Lower lobe of right lung (tissue), 2 donors: ENCODE data around the gene HLA-DQA2. TPM values are rescaled to one million over a fixed set of nuclear protein-coding genes. Genes with fewer than 3 reads are reported as not detected.
"Not testable (repeated sequence)": the region's sequence is repeated elsewhere in the genome, so short reads cannot be mapped to it uniquely, and the experiment has no call there.

Experiments used
- ATAC-seq, 2 donors: fragments of 200-7000 bp; cut with Tn5 transposase; one replicate each; pipeline ENCODE4 v1.9.1; 2020 to 2022; ENCODE audit warnings: mild to moderate bottlenecking in 2 of 2, moderate library complexity in 2 of 2
- DNase-seq: peaks from one replicate; pipeline ENCODE4 v3.0.0-alpha.2; 2020
- H3K27ac ChIP-seq: fragments of 200-600 bp; one replicate; pipeline ENCODE4 v1.8.0; 2022
- H3K27me3 ChIP-seq: fragments of 200-600 bp; one replicate; pipeline ENCODE4 v1.8.0; 2022; ENCODE audit warnings: low read depth
- H3K36me3 ChIP-seq: fragments of 200-600 bp; one replicate; pipeline ENCODE4 v1.8.0; 2022; ENCODE audit warnings: mild to moderate bottlenecking
- H3K4me1 ChIP-seq: fragments of 200-600 bp; one replicate; pipeline ENCODE4 v1.8.0; 2022
- H3K4me3 ChIP-seq: fragments of 200-600 bp; one replicate; pipeline ENCODE4 v1.8.0; 2022; ENCODE audit warnings: mild to moderate bottlenecking
- H3K9me3 ChIP-seq: fragments of 200-600 bp; one replicate; pipeline ENCODE4 v1.8.0; 2022
- intact Hi-C: fragments of 100-400 bp; cut with DNase I; formaldehyde crosslinking; loops from one replicate; pipeline ENCODE4 v1.11.0; 2022
- total RNA-seq: library from RNA; stranded (reverse); fragmentation: NEBNext Ultra II Directional; extraction: Animal tissue kit (Norgen Biotek cat#: 25700); gene quantifications from one replicate; pipeline ENCODE4 v1.2.1, GENCODE V29; 2021
- TF ChIP-seq, protein P1 (sequence below): fragments of 200-600 bp; IDR thresholded peaks from one replicate; pipeline ENCODE4 v1.8.0; 2022; ENCODE audit warnings: antibody characterized with exemption, mild to moderate bottlenecking
- donor health status: DM: no; HTN: yes; CAD: no; lungs with severe emphysema.

HLA-DQA2 gene
- total RNA-seq, 1 donor from 2014 or later: 68.0 TPM

DNA sequence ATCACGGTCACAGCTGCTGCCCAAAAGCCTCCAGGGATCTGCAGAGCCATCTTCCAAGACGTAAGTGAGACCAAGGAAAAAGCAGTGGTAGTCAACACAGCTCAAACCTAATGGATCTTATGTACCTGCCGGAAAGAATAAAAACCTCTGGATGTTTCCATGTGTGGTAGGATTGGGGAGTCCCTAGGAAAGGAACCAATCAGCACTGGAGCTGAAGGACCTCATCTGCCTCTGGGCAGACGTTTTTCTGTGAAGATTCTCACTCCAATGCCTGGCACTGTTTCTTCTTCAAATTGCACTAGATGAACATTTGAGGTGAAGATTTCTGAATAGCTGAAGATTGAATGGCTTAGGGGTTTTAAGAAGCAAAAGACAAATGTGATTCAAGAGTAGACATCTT lies 22.2 kb downstream of the HLA-DQA2 start, which contains the start of gene HLA-DQB2:
TSS of gene HLA-DQB2 (minus strand) at position 112 of the 400 bp plus-strand sequence. CDS start at position 50, 62 bp downstream.
- intact Hi-C loops: no loop called here
- H3K27me3 ChIP-seq: peaks cover 11% of the 10 kb centered on the region
- DNase-seq: no peak
- TF ChIP-seq, protein P1, sequence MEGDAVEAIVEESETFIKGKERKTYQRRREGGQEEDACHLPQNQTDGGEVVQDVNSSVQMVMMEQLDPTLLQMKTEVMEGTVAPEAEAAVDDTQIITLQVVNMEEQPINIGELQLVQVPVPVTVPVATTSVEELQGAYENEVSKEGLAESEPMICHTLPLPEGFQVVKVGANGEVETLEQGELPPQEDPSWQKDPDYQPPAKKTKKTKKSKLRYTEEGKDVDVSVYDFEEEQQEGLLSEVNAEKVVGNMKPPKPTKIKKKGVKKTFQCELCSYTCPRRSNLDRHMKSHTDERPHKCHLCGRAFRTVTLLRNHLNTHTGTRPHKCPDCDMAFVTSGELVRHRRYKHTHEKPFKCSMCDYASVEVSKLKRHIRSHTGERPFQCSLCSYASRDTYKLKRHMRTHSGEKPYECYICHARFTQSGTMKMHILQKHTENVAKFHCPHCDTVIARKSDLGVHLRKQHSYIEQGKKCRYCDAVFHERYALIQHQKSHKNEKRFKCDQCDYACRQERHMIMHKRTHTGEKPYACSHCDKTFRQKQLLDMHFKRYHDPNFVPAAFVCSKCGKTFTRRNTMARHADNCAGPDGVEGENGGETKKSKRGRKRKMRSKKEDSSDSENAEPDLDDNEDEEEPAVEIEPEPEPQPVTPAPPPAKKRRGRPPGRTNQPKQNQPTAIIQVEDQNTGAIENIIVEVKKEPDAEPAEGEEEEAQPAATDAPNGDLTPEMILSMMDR: no peak
- H3K4me1 ChIP-seq: peaks cover 5% of the 10 kb centered on the region
- no peaks in the 10 kb centered on the region for H3K36me3 ChIP-seq
- no peak within 1 kb of the TSS for H3K4me3 ChIP-seq
- H3K27ac ChIP-seq: no peak within 1 kb of the TSS
- H3K9me3 ChIP-seq: no peaks in the 10 kb centered on the region
- no peak for ATAC-seq

DNA sequence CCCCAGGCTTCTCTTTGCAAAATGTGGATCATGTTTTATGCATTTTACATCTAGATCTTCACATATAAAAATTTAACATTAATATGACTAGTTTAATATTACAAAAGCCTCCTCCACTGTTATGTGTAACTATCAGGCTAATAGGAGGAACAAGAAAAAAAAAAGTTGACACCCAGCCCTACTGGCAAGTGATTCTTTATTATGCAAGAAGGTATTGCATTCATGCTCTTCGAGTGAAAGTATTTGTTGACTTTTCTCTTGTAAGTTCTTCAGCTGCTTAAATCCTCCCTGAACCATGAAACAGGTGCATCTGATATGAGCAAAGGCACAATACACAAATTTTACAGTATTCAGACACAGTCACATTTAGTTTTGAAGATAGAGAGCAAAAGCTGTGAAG lies 22.9 kb downstream of the HLA-DQA2 start:
- Histone ChIP-seq H3K27me3 (peaks cover 11% of the 10 kb centered on the region), H3K36me3 (no peaks in the 10 kb centered on the region), H3K27ac (no peak overlapping the region), H3K9me3 (no peaks in the 10 kb centered on the region), H3K4me3 (no peak overlapping the region), H3K4me1 (peaks cover 5% of the 10 kb centered on the region)
- peak; percentile 70 to 84 for ATAC-seq
- TF ChIP-seq, protein P1: no peak
- intact Hi-C loops: no loop called here
- no peak for DNase-seq

DNA sequence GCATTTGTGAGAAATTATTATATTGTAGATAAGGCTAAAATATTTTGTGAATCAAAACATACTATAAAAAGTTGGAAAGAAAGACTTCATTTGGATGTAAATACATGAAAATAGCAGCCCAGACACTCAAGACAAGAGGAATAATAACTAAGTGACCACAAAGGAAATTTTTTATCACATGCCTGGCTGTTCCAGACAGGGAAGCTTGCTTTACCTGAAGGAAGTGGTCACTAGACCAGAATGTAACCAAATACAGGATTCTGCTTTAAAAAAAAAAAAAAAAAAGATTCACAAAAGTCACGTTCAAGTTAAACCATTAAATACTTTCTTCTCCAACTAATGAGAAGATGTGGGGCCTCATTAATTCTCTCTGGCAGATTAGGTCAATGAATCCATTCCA lies 31.5 kb downstream of the HLA-DQA2 start:
- Histone ChIP-seq H3K4me1 (no peaks in the 10 kb centered on the region), H3K36me3 (no peaks in the 10 kb centered on the region), H3K9me3 (no peaks in the 10 kb centered on the region), H3K4me3 (no peak overlapping the region), H3K27me3 (no peaks in the 10 kb centered on the region), H3K27ac (no peak overlapping the region)
- intact Hi-C loops: no loop called here
- DNase-seq (no peak), ATAC-seq (no peak)
- TF ChIP-seq, protein P1: no peak

DNA sequence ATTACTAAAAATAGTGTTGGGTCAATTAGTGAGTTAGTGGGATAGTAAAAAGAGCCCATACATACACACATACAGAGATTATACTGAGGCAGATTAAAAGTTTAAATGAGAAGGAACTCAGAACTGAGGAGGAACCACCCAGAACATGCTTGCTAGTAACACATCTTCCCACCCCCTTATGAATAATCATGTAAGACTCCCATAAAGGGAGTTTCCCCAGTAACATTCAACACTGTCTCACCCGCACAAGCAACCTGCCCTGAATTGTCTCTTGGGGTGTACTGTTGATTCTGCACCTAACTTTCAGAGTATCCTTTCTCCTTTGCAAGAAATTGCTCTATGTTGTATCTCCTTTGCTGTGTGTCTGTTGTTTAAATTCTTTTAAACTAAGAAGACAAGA lies 33.2 kb downstream of the HLA-DQA2 start:
- Histone ChIP-seq H3K36me3 (no peaks in the 10 kb centered on the region), H3K9me3 (no peaks in the 10 kb centered on the region), H3K27ac (no peak overlapping the region), H3K4me3 (no peak overlapping the region), H3K4me1 (peaks cover 4% of the 10 kb centered on the region), H3K27me3 (no peaks in the 10 kb centered on the region)
- TF ChIP-seq, protein P1: no peak
- DNase-seq (no peak), ATAC-seq (no peak)
- intact Hi-C loops: no loop called here

DNA sequence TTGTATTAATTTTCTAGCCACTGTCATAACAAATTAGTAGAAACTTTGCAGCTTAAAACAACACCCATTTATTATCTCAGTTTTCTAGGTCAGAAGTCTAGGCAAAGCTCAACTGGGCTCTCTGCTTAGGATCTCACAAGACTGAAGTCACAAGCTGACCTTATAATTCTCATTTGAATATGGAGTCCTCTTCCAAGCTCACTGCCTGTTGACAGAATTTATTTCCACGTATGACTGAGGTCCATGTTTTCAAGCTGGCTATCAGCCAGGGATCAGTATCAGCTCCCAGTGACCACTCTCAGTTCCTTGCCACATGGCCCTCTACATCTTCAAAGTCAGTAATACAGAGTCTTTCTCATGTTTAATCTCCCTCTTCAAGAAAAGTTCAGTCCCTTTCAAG lies 33.9 kb downstream of the HLA-DQA2 start:
- intact Hi-C loops: no loop called here
- TF ChIP-seq, protein P1: no peak
- ATAC-seq (no peak), DNase-seq (no peak)
- Histone ChIP-seq H3K4me1 (peaks cover 4% of the 10 kb centered on the region), H3K9me3 (no peaks in the 10 kb centered on the region), H3K27me3 (no peaks in the 10 kb centered on the region), H3K36me3 (no peaks in the 10 kb centered on the region), H3K4me3 (no peak overlapping the region), H3K27ac (no peak overlapping the region)

DNA sequence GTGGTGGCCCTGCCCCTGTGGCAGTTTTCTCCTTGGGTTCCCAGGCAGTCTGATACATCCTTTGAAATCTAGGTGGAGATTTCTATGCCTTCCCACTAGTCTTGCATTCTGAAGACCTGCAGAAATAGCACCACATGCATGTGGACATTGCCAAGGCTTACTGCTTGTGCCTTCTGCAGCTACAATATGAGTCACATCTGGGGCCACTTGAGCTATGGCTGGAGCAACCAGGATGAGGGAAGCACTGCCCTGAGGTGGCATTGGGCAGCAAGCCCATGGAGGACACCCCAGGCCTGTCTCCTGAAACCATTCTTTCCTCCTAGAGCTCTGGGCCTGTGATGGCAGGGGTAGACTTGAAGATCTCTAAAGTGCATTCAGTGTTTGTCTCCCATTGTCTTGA lies 37.8 kb downstream of the HLA-DQA2 start:
- Histone ChIP-seq H3K27me3 (no peaks in the 10 kb centered on the region), H3K4me3 (no peak overlapping the region), H3K36me3 (no peaks in the 10 kb centered on the region), H3K27ac (no peak overlapping the region), H3K9me3 (no peaks in the 10 kb centered on the region), H3K4me1 (peaks cover 4% of the 10 kb centered on the region)
- ATAC-seq: peak; percentile 47 to 63
- intact Hi-C loops: no loop called here
- no peak for DNase-seq
- TF ChIP-seq, protein P1: no peak

DNA sequence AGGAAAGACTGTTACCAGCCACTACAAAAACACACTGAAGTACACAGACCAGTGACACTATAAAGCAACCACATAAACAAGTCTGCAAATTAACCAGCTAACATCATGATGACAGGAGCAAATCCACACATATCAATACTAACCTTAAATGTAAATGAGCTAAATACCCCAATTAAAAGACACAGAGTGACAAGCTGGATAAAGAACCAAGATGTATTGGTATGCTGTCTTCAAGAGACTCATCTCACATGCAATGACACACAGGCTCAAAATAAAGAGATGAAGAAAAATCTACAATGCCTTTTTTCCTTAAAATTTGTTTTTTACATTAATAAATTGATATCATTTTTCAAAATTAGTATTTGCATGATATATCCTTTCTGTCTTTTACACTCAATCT lies 41.7 kb downstream of the HLA-DQA2 start:
- intact Hi-C loops: loop anchor here (10.0 kb wide), 1 partner anchor 368 kb away; no protein-coding TSS in a partner anchor
- not testable (repeated sequence) for H3K27ac ChIP-seq, DNase-seq, H3K4me1 ChIP-seq, H3K27me3 ChIP-seq, H3K4me3 ChIP-seq, H3K36me3 ChIP-seq, H3K9me3 ChIP-seq, ATAC-seq
